ENCODE measurements around the gene TBC1D25.
A peak's percentile ranks its signal among the peaks of the same experiment; 100 is the strongest.
"Not testable (repeated sequence)": the region's sequence is repeated elsewhere in the genome, so short reads cannot be mapped to it uniquely, and the experiment has no call there.

TBC1D25 gene

DNA sequence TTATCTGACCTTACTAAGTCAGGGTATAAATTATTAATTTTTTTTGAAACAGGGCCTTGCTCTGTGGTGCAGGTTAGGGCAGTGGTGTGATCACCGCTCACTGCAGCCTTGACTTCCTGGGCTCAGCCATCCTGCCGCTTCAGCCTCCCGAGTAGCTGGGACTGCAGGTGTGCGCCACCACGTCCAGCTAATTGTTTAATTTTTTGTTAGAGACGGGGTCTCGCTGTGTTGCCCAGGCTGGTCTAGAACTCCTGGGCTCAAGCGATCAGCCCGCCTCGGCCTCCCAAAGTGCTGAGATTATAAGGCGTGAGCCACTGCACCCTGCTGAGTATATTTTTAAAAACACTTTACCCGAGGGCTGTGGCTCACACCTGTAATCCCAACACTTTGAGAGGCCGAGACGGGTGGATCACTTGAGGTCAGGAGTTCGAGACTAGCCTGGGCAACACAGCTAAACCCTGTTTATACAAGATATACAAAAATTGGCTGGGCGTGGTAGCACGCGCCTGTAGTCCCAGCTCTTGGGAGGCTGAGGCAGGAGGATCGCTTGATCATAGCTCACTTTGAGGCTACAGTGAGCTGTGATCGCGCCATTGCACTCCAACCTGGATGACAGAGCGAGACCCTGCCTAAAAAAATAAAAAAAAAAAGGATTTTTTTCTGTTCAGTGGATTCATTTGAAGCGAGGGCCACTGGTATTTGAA, 721 bp upstream of the TBC1D25 start:
- peaks cover 3 to 16% (median 5%) of the 10 kb centered on the region in 4 experiments for H3K4me1 ChIP-seq (ENCODE audit: control extremely low read depth in 1 of 4, control insufficient read depth in 4 of 4, insufficient read depth in 4 of 4, low read length in 3 of 4)
- ChIA-PET CTCF (interaction anchor here (1.2 to 1.8 kb wide), 4 partner anchors 9 to 31 kb away, joined by 3 to 7 read pairs (median 4); no protein-coding TSS in a partner anchor), POLR2A (no interaction called here)
- H3K4me3 ChIP-seq (ENCODE audit: control insufficient read depth in 1 of 7, extremely low read depth in 1 of 7, insufficient read depth in 4 of 7, low read depth in 2 of 7, low read length in 6 of 7) = peak overlapping the region in 3 of 7 experiments; percentile 5 to 54 (median 7)
- H3K9me3 ChIP-seq (ENCODE audit: control extremely low read depth in 1 of 5, control insufficient read depth in 4 of 5, insufficient read depth in 2 of 5, low read depth in 1 of 5, low read length in 4 of 5) = no peaks in the 10 kb centered on the region
- H3K36me3 ChIP-seq (ENCODE audit: control insufficient read depth in 4 of 4, insufficient read depth in 4 of 4, low read length in 3 of 4) = peaks cover 0 to 2% (median 0%) of the 10 kb centered on the region in 4 experiments
- no peaks in the 10 kb centered on the region for H3K27me3 ChIP-seq (replicated peaks in 2 of 5; ENCODE audit: control insufficient read depth in 4 of 5, insufficient read depth in 5 of 5, low read length in 4 of 5)
- H3K27ac ChIP-seq (ENCODE audit: insufficient read depth in 1 of 2, low read depth in 1 of 2, low read length in 2 of 2, poor library complexity in 1 of 2, severe bottlenecking in 2 of 2) = peak overlapping the region in 1 of 2 experiments; percentile 76
- no peak for DNase-seq
- WGBS (ENCODE audit: insufficient coverage) = 89% methylated on average over 23 of the region's 23 CpGs

DNA sequence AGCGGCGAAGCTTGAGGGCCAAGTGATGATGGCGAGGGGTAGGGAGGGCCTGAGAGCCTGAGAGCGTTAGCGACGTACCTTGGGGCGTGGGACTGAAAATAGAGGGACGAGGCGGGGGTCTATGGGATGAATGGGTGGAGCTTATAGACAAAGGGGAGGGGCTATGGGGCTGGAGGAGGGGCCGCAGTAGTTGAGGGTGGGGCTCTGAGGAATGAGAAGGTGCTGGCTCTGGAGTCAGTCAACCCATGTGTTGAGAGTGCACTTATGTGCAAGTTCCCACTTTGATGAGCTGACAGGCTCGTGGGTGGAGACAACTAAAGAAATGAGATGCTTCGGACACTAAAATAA, 488 bp downstream of the TBC1D25 start:
- Histone ChIP-seq H3K27me3 (replicated peaks in 2 of 5; ENCODE audit: control insufficient read depth in 4 of 5, insufficient read depth in 5 of 5, low read length in 4 of 5) (no peaks in the 10 kb centered on the region), H3K9me3 (ENCODE audit: control extremely low read depth in 1 of 5, control insufficient read depth in 4 of 5, insufficient read depth in 2 of 5, low read depth in 1 of 5, low read length in 4 of 5) (no peaks in the 10 kb centered on the region), H3K4me3 (ENCODE audit: control insufficient read depth in 1 of 7, extremely low read depth in 1 of 7, insufficient read depth in 4 of 7, low read depth in 2 of 7, low read length in 6 of 7) (peak overlapping the region; percentile 59 to 85 (median 68)), H3K36me3 (ENCODE audit: control insufficient read depth in 4 of 4, insufficient read depth in 4 of 4, low read length in 3 of 4) (peaks cover 0 to 8% (median 2%) of the 10 kb centered on the region in 4 experiments), H3K27ac (ENCODE audit: insufficient read depth in 1 of 2, low read depth in 1 of 2, low read length in 2 of 2, poor library complexity in 1 of 2, severe bottlenecking in 2 of 2) (peak overlapping the region; percentile 70 to 83), H3K4me1 (ENCODE audit: control extremely low read depth in 1 of 4, control insufficient read depth in 4 of 4, insufficient read depth in 4 of 4, low read length in 3 of 4) (peaks cover 3 to 16% (median 5%) of the 10 kb centered on the region in 4 experiments)
- 44% methylated on average over 12 of the region's 12 CpGs for WGBS (ENCODE audit: insufficient coverage)
- peak; percentile 53 to 73 (median 69) for DNase-seq
- POLR2A ChIA-PET = interaction anchor here (0.9 kb wide), 1 partner anchor 34 kb away, joined by 5 read pairs; the partner anchor contains the start of gene RBM3
- CTCF ChIA-PET = interaction anchor here (0.7 to 1.6 kb wide), 3 partner anchors 9 to 397 kb away, joined by 3 to 7 read pairs (median 4); no protein-coding TSS in a partner anchor

DNA sequence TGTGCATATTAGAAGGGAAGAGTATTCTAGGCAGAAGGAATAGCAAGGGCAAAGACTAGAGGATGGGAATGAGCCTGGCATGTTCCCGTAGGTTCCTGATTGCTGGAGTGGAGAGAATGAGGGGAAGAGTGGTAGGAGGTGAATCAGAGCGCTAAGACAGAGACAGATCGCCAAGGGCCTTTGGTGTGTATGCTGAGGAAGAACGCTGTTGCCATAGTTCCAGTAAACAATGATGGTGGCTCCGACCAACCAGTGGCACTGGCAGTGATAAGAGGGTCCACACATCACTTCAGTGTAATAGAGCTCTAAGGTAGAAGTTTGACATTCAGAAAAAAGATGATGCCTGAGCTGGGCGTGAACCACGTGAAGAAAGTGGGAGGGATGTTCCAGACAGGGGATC, 966 bp downstream of the TBC1D25 start:
- H3K4me1 ChIP-seq (ENCODE audit: control extremely low read depth in 1 of 4, control insufficient read depth in 4 of 4, insufficient read depth in 4 of 4, low read length in 3 of 4) = peaks cover 3 to 16% (median 5%) of the 10 kb centered on the region in 4 experiments
- H3K27me3 ChIP-seq (replicated peaks in 2 of 5; ENCODE audit: control insufficient read depth in 4 of 5, insufficient read depth in 5 of 5, low read length in 4 of 5) = no peaks in the 10 kb centered on the region
- ChIA-PET POLR2A (interaction anchor here (0.6 kb wide), 1 partner anchor 10 kb away, joined by 4 read pairs; no protein-coding TSS in a partner anchor), CTCF (interaction anchor here (1.6 kb wide), 1 partner anchor 9 kb away, joined by 7 read pairs; no protein-coding TSS in a partner anchor)
- H3K36me3 ChIP-seq (ENCODE audit: control insufficient read depth in 4 of 4, insufficient read depth in 4 of 4, low read length in 3 of 4) = peaks cover 2 to 9% (median 3%) of the 10 kb centered on the region in 4 experiments
- peak overlapping the region in 6 of 7 experiments; percentile 63 to 85 (median 68) for H3K4me3 ChIP-seq (ENCODE audit: control insufficient read depth in 1 of 7, extremely low read depth in 1 of 7, insufficient read depth in 4 of 7, low read depth in 2 of 7, low read length in 6 of 7)
- H3K27ac ChIP-seq (ENCODE audit: insufficient read depth in 1 of 2, low read depth in 1 of 2, low read length in 2 of 2, poor library complexity in 1 of 2, severe bottlenecking in 2 of 2) = peak overlapping the region in 1 of 2 experiments; percentile 83
- no peaks in the 10 kb centered on the region for H3K9me3 ChIP-seq (ENCODE audit: control extremely low read depth in 1 of 5, control insufficient read depth in 4 of 5, insufficient read depth in 2 of 5, low read depth in 1 of 5, low read length in 4 of 5)
- WGBS (ENCODE audit: insufficient coverage) = 81% methylated on average over 7 of the region's 7 CpGs
- peak in 2 of 3 donors; percentile 31 to 41 for DNase-seq

DNA sequence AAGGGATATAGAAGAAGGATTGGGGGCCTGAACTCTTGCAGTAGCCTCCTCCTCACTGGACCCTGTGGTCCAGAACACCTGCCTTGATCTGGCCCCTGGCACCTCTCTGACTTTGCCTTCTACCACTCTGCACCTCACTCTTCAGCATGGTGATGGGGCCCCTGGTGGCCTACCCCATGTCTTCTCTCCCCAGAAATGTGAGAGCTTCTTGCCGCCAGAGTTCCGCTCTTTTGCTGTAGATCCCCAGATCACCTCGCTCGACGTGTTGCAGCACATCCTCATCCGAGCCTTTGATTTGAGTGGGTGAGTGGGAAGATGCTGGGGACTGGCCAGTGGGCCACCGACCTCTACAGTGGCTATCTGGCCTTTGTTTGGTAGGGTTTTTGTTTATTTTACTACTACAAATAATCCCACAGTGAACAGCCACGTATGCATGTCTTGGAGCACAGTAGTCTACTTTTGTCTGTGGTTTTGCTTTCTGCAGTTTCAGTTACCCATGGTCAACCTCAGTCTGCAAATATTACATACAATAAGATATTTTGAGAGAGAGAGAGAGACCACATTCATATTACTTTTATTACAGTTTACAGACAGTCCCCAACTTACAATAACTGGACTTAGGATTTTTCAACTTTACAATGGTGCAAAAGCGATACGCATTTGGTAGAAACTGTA, 1.8 kb downstream of the TBC1D25 start:
- no peak for DNase-seq
- no peak overlapping the region for H3K4me3 ChIP-seq (ENCODE audit: control insufficient read depth in 1 of 7, extremely low read depth in 1 of 7, insufficient read depth in 4 of 7, low read depth in 2 of 7, low read length in 6 of 7)
- WGBS (ENCODE audit: insufficient coverage) = 100% methylated on average over 2 of the region's 10 CpGs
- no peaks in the 10 kb centered on the region for H3K9me3 ChIP-seq (ENCODE audit: control extremely low read depth in 1 of 5, control insufficient read depth in 4 of 5, insufficient read depth in 2 of 5, low read depth in 1 of 5, low read length in 4 of 5)
- POLR2A ChIA-PET = interaction anchor here (0.6 kb wide), 2 partner anchors 9 to 11 kb away, joined by 4 read pairs; no protein-coding TSS in a partner anchor
- peaks cover 2 to 12% (median 5%) of the 10 kb centered on the region in 4 experiments for H3K36me3 ChIP-seq (ENCODE audit: control insufficient read depth in 4 of 4, insufficient read depth in 4 of 4, low read length in 3 of 4)
- peaks cover 3 to 16% (median 5%) of the 10 kb centered on the region in 4 experiments for H3K4me1 ChIP-seq (ENCODE audit: control extremely low read depth in 1 of 4, control insufficient read depth in 4 of 4, insufficient read depth in 4 of 4, low read length in 3 of 4)
- CTCF ChIA-PET = no interaction called here
- no peak overlapping the region for H3K27ac ChIP-seq (ENCODE audit: insufficient read depth in 1 of 2, low read depth in 1 of 2, low read length in 2 of 2, poor library complexity in 1 of 2, severe bottlenecking in 2 of 2)
- no peaks in the 10 kb centered on the region for H3K27me3 ChIP-seq (replicated peaks in 2 of 5; ENCODE audit: control insufficient read depth in 4 of 5, insufficient read depth in 5 of 5, low read length in 4 of 5)

DNA sequence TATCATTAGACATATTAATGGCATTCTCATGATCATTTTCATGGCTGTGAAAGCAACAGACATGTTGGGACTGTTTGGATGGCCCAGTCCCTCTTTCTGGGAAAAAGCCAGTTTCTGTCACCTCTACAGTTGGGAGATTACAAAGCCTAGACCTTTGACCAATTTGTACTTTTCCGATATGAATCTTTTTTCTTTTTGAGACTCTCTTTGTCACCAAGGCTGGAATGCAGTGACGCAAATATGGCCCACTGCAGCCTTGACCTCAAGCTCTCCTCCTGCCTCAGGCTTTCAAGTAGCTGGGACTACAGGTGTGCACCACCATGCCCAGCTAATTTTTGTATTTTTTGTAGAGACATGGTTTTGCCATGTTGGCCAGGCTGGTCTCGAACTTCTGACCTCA, 9.4 kb downstream of the TBC1D25 start:
- Histone ChIP-seq H3K27ac (ENCODE audit: insufficient read depth in 1 of 2, low read depth in 1 of 2, low read length in 2 of 2, poor library complexity in 1 of 2, severe bottlenecking in 2 of 2) (no peak overlapping the region), H3K27me3 (replicated peaks in 2 of 5; ENCODE audit: control insufficient read depth in 4 of 5, insufficient read depth in 5 of 5, low read length in 4 of 5) (no peaks in the 10 kb centered on the region), H3K36me3 (ENCODE audit: control insufficient read depth in 4 of 4, insufficient read depth in 4 of 4, low read length in 3 of 4) (peaks cover 6 to 16% (median 7%) of the 10 kb centered on the region in 4 experiments), H3K4me1 (ENCODE audit: control extremely low read depth in 1 of 4, control insufficient read depth in 4 of 4, insufficient read depth in 4 of 4, low read length in 3 of 4) (peaks cover 0 to 2% (median 0%) of the 10 kb centered on the region in 4 experiments), H3K9me3 (ENCODE audit: control extremely low read depth in 1 of 5, control insufficient read depth in 4 of 5, insufficient read depth in 2 of 5, low read depth in 1 of 5, low read length in 4 of 5) (no peaks in the 10 kb centered on the region), H3K4me3 (ENCODE audit: control insufficient read depth in 1 of 7, extremely low read depth in 1 of 7, insufficient read depth in 4 of 7, low read depth in 2 of 7, low read length in 6 of 7) (no peak overlapping the region)
- DNase-seq = no peak
- 93% methylated on average over 3 of the region's 3 CpGs for WGBS (ENCODE audit: insufficient coverage)
- CTCF ChIA-PET = interaction anchor here (2.1 kb wide), 1 partner anchor 9 kb away, joined by 7 read pairs; the partner anchor contains the start of gene TBC1D25
- POLR2A ChIA-PET = no interaction called here

DNA sequence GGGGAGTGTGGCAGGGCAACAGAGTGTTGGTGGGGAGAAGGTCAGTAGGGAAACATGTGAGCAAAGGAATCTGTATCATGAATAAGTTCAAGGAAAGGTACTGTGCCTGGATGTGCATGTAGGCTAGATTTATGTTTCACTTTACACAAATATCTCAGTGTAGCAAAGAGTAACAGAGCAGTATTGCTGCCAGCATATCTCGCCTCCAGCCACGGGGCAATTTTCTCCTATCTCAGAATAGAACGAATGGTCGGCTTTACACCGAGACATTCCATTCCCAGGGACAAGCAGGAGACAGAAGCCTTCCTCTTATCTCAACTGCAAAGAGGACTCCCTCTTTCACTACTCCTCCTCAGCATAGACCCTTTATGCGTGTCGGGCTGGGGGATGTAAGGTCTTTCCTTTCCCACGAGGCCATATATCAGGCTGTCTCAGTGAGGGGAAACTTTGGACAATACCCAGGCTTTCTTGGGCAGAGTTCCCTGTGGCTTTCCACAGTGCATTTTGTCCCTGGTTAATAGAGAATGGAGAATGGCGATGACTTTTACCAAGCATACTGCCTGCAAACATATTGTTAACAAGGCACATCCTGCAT, 16.3 kb downstream of the TBC1D25 start:
- POLR2A ChIA-PET = not testable (repeated sequence)
- 87% methylated on average over 8 of the region's 9 CpGs for WGBS (ENCODE audit: insufficient coverage)

More for the DNA sequence above, 16.3 kb downstream of the TBC1D25 start:
- peaks cover 3 to 35% (median 19%) of the 10 kb centered on the region in 4 experiments for H3K36me3 ChIP-seq (ENCODE audit: control insufficient read depth in 4 of 4, insufficient read depth in 4 of 4, low read length in 3 of 4)
- DNase-seq; H3K4me1 ChIP-seq (ENCODE audit: control extremely low read depth in 1 of 4, control insufficient read depth in 4 of 4, insufficient read depth in 4 of 4, low read length in 3 of 4); H3K27me3 ChIP-seq (replicated peaks in 2 of 5; ENCODE audit: control insufficient read depth in 4 of 5, insufficient read depth in 5 of 5, low read length in 4 of 5); CTCF ChIA-PET; H3K27ac ChIP-seq (ENCODE audit: insufficient read depth in 1 of 2, low read depth in 1 of 2, low read length in 2 of 2, poor library complexity in 1 of 2, severe bottlenecking in 2 of 2); H3K9me3 ChIP-seq (ENCODE audit: control extremely low read depth in 1 of 5, control insufficient read depth in 4 of 5, insufficient read depth in 2 of 5, low read depth in 1 of 5, low read length in 4 of 5); H3K4me3 ChIP-seq (ENCODE audit: control insufficient read depth in 1 of 7, extremely low read depth in 1 of 7, insufficient read depth in 4 of 7, low read depth in 2 of 7, low read length in 6 of 7): not testable (repeated sequence)

All from common myeloid progenitor, CD34-positive (primary cell).